B cell (primary cell): ENCODE data around the gene PPFIA4.

Source experiments
- EZH2 ChIP-seq: IDR thresholded peaks from 2 replicates; pipeline ENCODE4 v1.6.1; 2012; ENCODE audit warnings: borderline replicate concordance, low read depth, mild to moderate bottlenecking, moderate library complexity, low read length; ENCODE audit not compliant: insufficient read depth, poor library complexity, severe bottlenecking
- TF ChIP-seq, protein P1 (sequence below): fragments of 200-600 bp; IDR thresholded peaks from one replicate; pipeline ENCODE4 v1.8.0; 2022; ENCODE audit warnings: antibody characterized with exemption, mild to moderate bottlenecking

DNA sequence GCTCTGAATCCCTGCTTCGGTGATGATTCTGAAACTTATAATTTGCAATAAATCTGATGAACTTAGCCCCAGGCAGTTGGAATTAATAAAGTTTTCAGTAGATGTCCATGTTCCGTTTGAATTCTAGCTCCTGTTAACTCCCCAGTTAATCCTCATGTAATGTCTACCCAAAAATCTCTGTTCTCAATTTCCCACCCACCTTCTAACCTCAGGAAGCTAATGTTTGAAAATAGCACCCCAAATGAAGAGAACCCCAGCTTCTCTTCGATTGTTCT is 55.9 kb downstream of the PPFIA4 start:
- TF ChIP-seq, protein P1, sequence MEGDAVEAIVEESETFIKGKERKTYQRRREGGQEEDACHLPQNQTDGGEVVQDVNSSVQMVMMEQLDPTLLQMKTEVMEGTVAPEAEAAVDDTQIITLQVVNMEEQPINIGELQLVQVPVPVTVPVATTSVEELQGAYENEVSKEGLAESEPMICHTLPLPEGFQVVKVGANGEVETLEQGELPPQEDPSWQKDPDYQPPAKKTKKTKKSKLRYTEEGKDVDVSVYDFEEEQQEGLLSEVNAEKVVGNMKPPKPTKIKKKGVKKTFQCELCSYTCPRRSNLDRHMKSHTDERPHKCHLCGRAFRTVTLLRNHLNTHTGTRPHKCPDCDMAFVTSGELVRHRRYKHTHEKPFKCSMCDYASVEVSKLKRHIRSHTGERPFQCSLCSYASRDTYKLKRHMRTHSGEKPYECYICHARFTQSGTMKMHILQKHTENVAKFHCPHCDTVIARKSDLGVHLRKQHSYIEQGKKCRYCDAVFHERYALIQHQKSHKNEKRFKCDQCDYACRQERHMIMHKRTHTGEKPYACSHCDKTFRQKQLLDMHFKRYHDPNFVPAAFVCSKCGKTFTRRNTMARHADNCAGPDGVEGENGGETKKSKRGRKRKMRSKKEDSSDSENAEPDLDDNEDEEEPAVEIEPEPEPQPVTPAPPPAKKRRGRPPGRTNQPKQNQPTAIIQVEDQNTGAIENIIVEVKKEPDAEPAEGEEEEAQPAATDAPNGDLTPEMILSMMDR = no peak
- TF ChIP-seq EZH2 = no peak
